Skeletal muscle satellite cell (primary cell): ENCODE measurements around the gene GKN2.

ENCODE experiments used
- H3K27me3 ChIP-seq: 2 replicates; pipeline ENCODE4 v1.7.0; 2013; ENCODE audit warnings: low read length; ENCODE audit not compliant: control insufficient read depth, insufficient read depth
- H3K36me3 ChIP-seq: 2 replicates; pipeline ENCODE4 v1.7.0; 2013; ENCODE audit warnings: mild to moderate bottlenecking, control low read depth, low read length; ENCODE audit not compliant: insufficient read depth
- H3K4me1 ChIP-seq: 2 replicates; pipeline ENCODE4 v1.7.0; 2013; ENCODE audit warnings: low read length; ENCODE audit not compliant: control insufficient read depth, insufficient read depth
- H3K4me2 ChIP-seq: 2 replicates; pipeline ENCODE4 v1.7.0; 2013; ENCODE audit warnings: mild to moderate bottlenecking, low read length
- H3K4me3 ChIP-seq: 2 replicates; pipeline ENCODE4 v1.7.0; 2013; ENCODE audit warnings: low read length
- H3K9ac ChIP-seq: 2 replicates; pipeline ENCODE4 v1.7.0; 2013; ENCODE audit warnings: mild to moderate bottlenecking, low read depth, low read length, moderate library complexity
- H3K9me3 ChIP-seq: replicated peaks from 2 replicates; pipeline ENCODE4 v1.7.0; 2013; ENCODE audit warnings: mild to moderate bottlenecking, control low read depth, low read length

The GKN2 gene

DNA sequence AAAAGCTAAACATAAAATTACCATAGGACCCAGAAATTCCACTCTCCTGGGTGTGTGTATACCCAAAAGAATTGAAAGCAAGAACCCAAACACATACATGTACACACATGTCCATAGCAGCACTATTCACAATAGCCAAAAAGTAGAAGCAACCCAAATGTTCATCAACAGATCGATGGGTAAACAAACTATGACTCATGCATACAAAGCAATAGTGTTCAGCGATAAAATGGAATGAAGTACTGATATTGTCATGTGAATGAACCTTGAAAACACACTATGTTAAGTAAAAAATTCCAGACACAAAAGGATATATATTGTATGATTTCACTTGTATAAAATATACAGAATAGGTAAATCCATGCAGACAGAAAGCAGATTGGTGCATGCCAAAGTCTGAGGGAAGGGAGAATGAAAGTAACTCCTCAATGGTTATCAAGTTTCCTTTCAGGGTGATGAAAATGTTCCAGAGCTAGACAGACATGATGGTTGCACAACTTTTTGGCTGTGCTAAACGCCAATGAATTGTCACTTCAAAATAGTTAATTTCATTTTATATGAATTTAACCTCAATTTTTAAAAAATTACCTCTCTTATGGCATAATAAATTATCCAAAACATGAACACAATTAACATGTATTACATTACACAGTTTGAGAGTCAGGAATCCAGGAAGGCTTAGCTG, 35.5 kb downstream of the GKN2 start:
- H3K4me1 ChIP-seq: no peaks in the 10 kb centered on the region
- H3K36me3 ChIP-seq: no peaks in the 10 kb centered on the region
- H3K9ac ChIP-seq: no peak overlapping the region
- H3K9me3 ChIP-seq: no peaks in the 10 kb centered on the region
- H3K4me2 ChIP-seq: no peak overlapping the region
- H3K4me3 ChIP-seq: no peak overlapping the region
- H3K27me3 ChIP-seq: peaks cover 7% of the 10 kb centered on the region

GRCh38 chr2:68916226-68916625, 36.5 kb downstream of the GKN2 start:
- Histone ChIP-seq H3K9me3 (no peaks in the 10 kb centered on the region), H3K9ac (no peak overlapping the region), H3K36me3 (no peaks in the 10 kb centered on the region), H3K4me3 (no peak overlapping the region), H3K27me3 (peaks cover 11% of the 10 kb centered on the region), H3K4me2 (no peak overlapping the region), H3K4me1 (no peaks in the 10 kb centered on the region)

DNA sequence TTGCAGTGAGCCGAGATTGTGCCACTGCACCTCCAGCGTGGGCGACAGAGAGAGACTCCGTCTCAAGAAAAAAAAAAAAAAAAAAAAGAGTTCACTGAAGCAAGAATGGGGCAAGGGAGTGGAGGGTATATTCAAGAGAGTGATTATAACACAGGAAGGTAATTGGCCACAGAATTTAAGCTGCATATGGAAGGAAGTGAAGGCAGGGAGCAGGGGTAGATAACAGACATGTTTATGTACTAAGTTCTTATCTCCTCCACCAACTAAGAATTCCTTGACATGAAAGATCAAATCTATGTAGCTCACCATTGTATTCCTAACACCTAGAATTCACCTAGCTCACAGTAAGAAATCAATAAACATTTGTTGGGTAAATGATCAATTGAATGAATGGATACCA, 37.3 kb downstream of the GKN2 start:
- Histone ChIP-seq H3K4me3 (no peak overlapping the region), H3K4me1 (no peaks in the 10 kb centered on the region), H3K4me2 (no peak overlapping the region), H3K27me3 (peaks cover 11% of the 10 kb centered on the region), H3K9me3 (no peaks in the 10 kb centered on the region), H3K36me3 (no peaks in the 10 kb centered on the region), H3K9ac (no peak overlapping the region)

DNA sequence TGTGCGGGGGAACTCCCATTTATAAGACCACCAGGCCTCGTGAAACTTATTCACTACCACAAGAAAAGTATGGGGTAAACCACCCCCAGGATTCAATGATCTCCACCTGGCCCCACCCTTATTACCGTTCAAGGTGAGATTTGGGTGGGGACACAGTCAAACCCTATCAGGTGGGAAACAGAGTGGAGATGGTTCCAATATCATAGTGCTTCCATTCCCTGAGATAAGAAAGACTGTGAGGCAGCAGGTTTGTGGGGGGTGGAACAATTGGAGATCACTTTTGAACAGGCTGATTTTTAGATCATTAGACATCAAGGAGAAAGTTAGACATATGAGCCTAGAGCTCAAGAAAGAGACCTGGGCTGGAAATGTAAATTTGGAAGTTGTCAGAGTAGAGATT, 39.3 kb downstream of the GKN2 start:
- H3K27me3 ChIP-seq: peaks cover 11% of the 10 kb centered on the region
- no peaks in the 10 kb centered on the region for H3K9me3 ChIP-seq
- H3K4me1 ChIP-seq: peaks cover 8% of the 10 kb centered on the region
- no peak overlapping the region for H3K4me3 ChIP-seq
- H3K9ac ChIP-seq: no peak overlapping the region
- H3K36me3 ChIP-seq: no peaks in the 10 kb centered on the region
- H3K4me2 ChIP-seq: no peak overlapping the region

GRCh38 chr2:68912732-68913131, 40.0 kb downstream of the GKN2 start:
- Histone ChIP-seq H3K36me3 (no peaks in the 10 kb centered on the region), H3K9me3 (no peaks in the 10 kb centered on the region), H3K9ac (no peak overlapping the region), H3K4me1 (peaks cover 11% of the 10 kb centered on the region), H3K27me3 (peaks cover 10% of the 10 kb centered on the region), H3K4me3 (no peak overlapping the region), H3K4me2 (no peak overlapping the region)

DNA sequence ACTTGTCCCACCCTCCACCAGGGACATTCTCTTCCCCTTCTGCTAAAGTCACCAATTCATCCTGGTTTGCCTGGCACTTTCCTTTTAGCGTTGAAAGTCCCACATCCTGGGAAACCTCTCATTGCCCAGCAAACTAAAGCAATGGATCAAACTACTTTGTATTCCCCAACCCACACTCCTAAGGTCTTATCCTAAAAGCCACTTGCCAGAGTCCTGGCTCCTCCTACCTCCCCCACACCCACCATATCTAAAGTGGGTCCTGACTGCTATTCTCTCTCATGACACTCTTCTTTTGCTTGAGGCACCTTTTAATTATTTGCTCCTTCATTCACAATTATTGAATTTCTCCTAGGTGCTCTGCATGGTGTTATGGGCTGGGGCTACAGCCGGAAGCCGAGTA, 40.6 kb downstream of the GKN2 start:
- Histone ChIP-seq H3K4me2 (no peak overlapping the region), H3K4me1 (peaks cover 11% of the 10 kb centered on the region)

DNA sequence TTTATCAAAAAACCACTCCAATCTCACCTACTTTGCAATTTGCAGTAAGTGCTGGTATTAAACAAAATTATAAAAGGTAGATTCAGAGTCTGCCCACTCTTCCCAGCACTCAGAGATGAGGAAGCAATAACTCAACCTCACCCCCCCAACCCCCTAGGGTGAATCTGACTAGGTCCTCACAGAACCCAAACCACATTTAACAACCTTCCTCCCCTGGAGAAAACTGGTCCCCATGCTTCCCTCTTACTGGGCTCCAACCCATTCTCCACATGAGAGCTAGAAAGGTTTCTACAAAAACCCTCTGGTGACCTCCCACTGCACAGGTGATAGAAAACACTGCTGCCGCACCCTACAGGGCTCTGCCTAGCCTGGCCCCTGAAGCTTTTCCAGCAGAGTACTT, 41.0 kb downstream of the GKN2 start:
- Histone ChIP-seq H3K9ac (no peak overlapping the region), H3K27me3 (peaks cover 7% of the 10 kb centered on the region), H3K4me1 (peaks cover 11% of the 10 kb centered on the region), H3K4me2 (no peak overlapping the region), H3K9me3 (no peaks in the 10 kb centered on the region), H3K4me3 (no peak overlapping the region), H3K36me3 (no peaks in the 10 kb centered on the region)

More for the DNA sequence above, 40.6 kb downstream of the GKN2 start:
- H3K27me3 ChIP-seq: peaks cover 7% of the 10 kb centered on the region
- H3K36me3 ChIP-seq: no peaks in the 10 kb centered on the region
- H3K9me3 ChIP-seq: no peaks in the 10 kb centered on the region
- no peak overlapping the region for H3K9ac ChIP-seq
- no peak overlapping the region for H3K4me3 ChIP-seq

GRCh38 chr2:68911246-68911645, 41.4 kb downstream of the GKN2 start:
- Histone ChIP-seq H3K4me3 (no peak overlapping the region), H3K9me3 (no peaks in the 10 kb centered on the region), H3K4me1 (peaks cover 11% of the 10 kb centered on the region), H3K9ac (no peak overlapping the region), H3K27me3 (peaks cover 7% of the 10 kb centered on the region), H3K4me2 (no peak overlapping the region), H3K36me3 (no peaks in the 10 kb centered on the region)

GRCh38 chr2:68909793-68910674, 42.7 kb downstream of the GKN2 start:
- Histone ChIP-seq H3K36me3 (no peaks in the 10 kb centered on the region), H3K9me3 (no peaks in the 10 kb centered on the region), H3K9ac (no peak overlapping the region), H3K4me3 (no peak overlapping the region), H3K4me2 (no peak overlapping the region), H3K4me1 (peaks cover 11% of the 10 kb centered on the region), H3K27me3 (peaks cover 7% of the 10 kb centered on the region)

GRCh38 chr2:68908392-68908970, 44.2 kb downstream of the GKN2 start:
- Histone ChIP-seq H3K4me3 (no peak overlapping the region), H3K4me2 (peak overlapping the region; percentile 46), H3K9ac (no peak overlapping the region), H3K4me1 (peaks cover 11% of the 10 kb centered on the region), H3K27me3 (peaks cover 4% of the 10 kb centered on the region), H3K9me3 (no peaks in the 10 kb centered on the region), H3K36me3 (no peaks in the 10 kb centered on the region)

GRCh38 chr2:68907920-68908253, 44.8 kb downstream of the GKN2 start:
- peaks cover 11% of the 10 kb centered on the region for H3K4me1 ChIP-seq
- H3K27me3 ChIP-seq: peaks cover 4% of the 10 kb centered on the region
- H3K36me3 ChIP-seq: no peaks in the 10 kb centered on the region
- no peak overlapping the region for H3K9ac ChIP-seq
- H3K9me3 ChIP-seq: no peaks in the 10 kb centered on the region
- H3K4me3 ChIP-seq: no peak overlapping the region
- H3K4me2 ChIP-seq: no peak overlapping the region
